Measurements from ENCODE around the gene SYTL4.

SYTL4 gene

GRCh38 chrX:100648458-100649417 is 83.2 kb downstream of the SYTL4 start:
- no peak for DNase-seq

GRCh38 chrX:100647739-100648138 is 84.2 kb downstream of the SYTL4 start:
- no peak for DNase-seq

- DNase-seq: no peak
Observed at GRCh38 chrX:100647095-100647494, 84.8 kb downstream of the SYTL4 start.

- DNase-seq: no peak
Observed at GRCh38 chrX:100645106-100645505, 86.8 kb downstream of the SYTL4 start.

GRCh38 chrX:100643956-100644860 is 87.7 kb downstream of the SYTL4 start, which contains the start of gene SRPX2:
Gene SRPX2, plus strand, starts transcription at chrX:100644199. Its CDS starts 2,124 bp downstream, at chrX:100646323.
- no peak for DNase-seq

- no peak for DNase-seq
Observed at GRCh38 chrX:100643212-100643611, 88.7 kb downstream of the SYTL4 start.

- DNase-seq: no peak
Observed at GRCh38 chrX:100642290-100642689, 89.6 kb downstream of the SYTL4 start.

GRCh38 chrX:100636321-100636991 is 95.5 kb downstream of the SYTL4 start, which contains the start of gene TSPAN6:
Gene TSPAN6, minus strand, starts transcription at chrX:100636806. Its CDS starts 112 bp downstream, at chrX:100636694.
- peak; percentile 78 for DNase-seq

GRCh38 chrX:100635989-100636320 is 96.0 kb downstream of the SYTL4 start:
- DNase-seq: no peak

GRCh38 chrX:100635040-100635439 is 96.9 kb downstream of the SYTL4 start:
- DNase-seq: no peak

- no peak for DNase-seq
Observed at GRCh38 chrX:100625985-100626491, 105.9 kb downstream of the SYTL4 start.

Measured in right kidney (tissue), 1 donor.